Ovary (tissue), 3 donors: ENCODE results near the gene POLD3.

Experiments
- EP300 ChIP-seq: sonication (generic); formaldehyde crosslinking; IDR thresholded peaks from one replicate; pipeline ENCODE4 v1.6.1; 2017; ENCODE audit warnings: antibody characterized with exemption
- POLR2A ChIP-seq: fragments of 450-650 bp; IDR thresholded peaks from one replicate; pipeline ENCODE4 v1.6.1; 2017; ENCODE audit warnings: antibody characterized with exemption, mild to moderate bottlenecking, moderate library complexity
- TF ChIP-seq, protein P1 (sequence below), 3 donors: fragments of 450-650 bp in 2 of 3; fragments of 200-600 bp in 1 of 3; IDR thresholded peaks; one replicate each; pipeline versions ENCODE4 v1.5.1 to v1.8.0; 2016 to 2022; ENCODE audit warnings: antibody characterized with exemption in 3 of 3, mild to moderate bottlenecking in 1 of 3
- donor health status: DM: no; HTN: no; CAD: no.

DNA sequence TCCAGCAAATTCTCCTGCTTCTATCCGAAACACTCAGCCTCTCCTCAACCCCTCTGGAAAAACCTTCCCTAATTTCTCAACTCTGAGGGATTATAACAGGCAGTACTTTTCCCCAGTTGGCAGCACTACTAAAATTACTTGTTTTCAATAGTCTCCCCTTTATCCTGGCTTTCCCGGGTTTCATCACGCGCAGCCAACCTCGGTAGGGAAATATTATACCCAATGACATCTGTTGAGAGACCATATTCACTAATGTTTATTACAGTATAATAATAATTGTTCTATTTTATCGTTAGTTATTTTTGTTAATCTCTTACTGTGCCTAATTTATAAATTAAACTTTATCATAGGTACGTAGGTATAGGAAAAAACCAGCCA lies 330 bp upstream of the POLD3 start:
- TF ChIP-seq, protein P1, sequence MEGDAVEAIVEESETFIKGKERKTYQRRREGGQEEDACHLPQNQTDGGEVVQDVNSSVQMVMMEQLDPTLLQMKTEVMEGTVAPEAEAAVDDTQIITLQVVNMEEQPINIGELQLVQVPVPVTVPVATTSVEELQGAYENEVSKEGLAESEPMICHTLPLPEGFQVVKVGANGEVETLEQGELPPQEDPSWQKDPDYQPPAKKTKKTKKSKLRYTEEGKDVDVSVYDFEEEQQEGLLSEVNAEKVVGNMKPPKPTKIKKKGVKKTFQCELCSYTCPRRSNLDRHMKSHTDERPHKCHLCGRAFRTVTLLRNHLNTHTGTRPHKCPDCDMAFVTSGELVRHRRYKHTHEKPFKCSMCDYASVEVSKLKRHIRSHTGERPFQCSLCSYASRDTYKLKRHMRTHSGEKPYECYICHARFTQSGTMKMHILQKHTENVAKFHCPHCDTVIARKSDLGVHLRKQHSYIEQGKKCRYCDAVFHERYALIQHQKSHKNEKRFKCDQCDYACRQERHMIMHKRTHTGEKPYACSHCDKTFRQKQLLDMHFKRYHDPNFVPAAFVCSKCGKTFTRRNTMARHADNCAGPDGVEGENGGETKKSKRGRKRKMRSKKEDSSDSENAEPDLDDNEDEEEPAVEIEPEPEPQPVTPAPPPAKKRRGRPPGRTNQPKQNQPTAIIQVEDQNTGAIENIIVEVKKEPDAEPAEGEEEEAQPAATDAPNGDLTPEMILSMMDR (IDR thresholded peaks at IDR 0.05), result no peak
- TF ChIP-seq POLR2A, result no peak
- TF ChIP-seq EP300, result no peak
